LNCaP clone FGC (cell line): ENCODE results near the gene TBX18.

Experiments
- DNase-seq: peaks from one replicate; pipeline ENCODE4 v3.0.0-alpha.2; 2011; ENCODE audit warnings: low read depth
- H3K4me3 ChIP-seq: 2 replicates; pipeline ENCODE4 v1.5.1; 2011; ENCODE audit warnings: mild to moderate bottlenecking, low read depth, low read length, control low read depth
- CTCF ChIP-seq: IDR thresholded peaks from 2 replicates; pipeline ENCODE4 v1.5.1; 2012; ENCODE audit warnings: mild to moderate bottlenecking; ENCODE audit not compliant: control insufficient read depth, insufficient read depth; ENCODE audit errors: extremely low read depth

Gene TBX18

GRCh38 chr6:84764332-84765049 is at the start of gene TBX18:
TBX18 (minus strand) TSS chr6:84764598; CDS start chr6:84764181, 417 bp downstream.
- no peak for TF ChIP-seq CTCF
- H3K4me3 ChIP-seq: no peak within 1 kb of the TSS
- DNase-seq: no peak

GRCh38 chr6:84811351-84811750 is 47.0 kb upstream of the TBX18 start:
- DNase-seq: no peak
- no peak for TF ChIP-seq CTCF
- no peak overlapping the region for H3K4me3 ChIP-seq

- H3K4me3 ChIP-seq: no peak overlapping the region
- no peak for TF ChIP-seq CTCF
Observed at GRCh38 chr6:84809455-84809854, 45.1 kb upstream of the TBX18 start.

GRCh38 chr6:84808491-84809061 is 44.2 kb upstream of the TBX18 start:
- no peak for DNase-seq
- H3K4me3 ChIP-seq: no peak overlapping the region
- no peak for TF ChIP-seq CTCF

More at GRCh38 chr6:84809455-84809854, 45.1 kb upstream of the TBX18 start:
- DNase-seq: no peak

- H3K4me3 ChIP-seq: no peak overlapping the region
- DNase-seq: no peak
- no peak for TF ChIP-seq CTCF
Observed at GRCh38 chr6:84805145-84805544, 40.7 kb upstream of the TBX18 start.

GRCh38 chr6:84804720-84805119 is 40.3 kb upstream of the TBX18 start:
- DNase-seq: no peak
- TF ChIP-seq CTCF: no peak
- H3K4me3 ChIP-seq: no peak overlapping the region

GRCh38 chr6:84801250-84801649 is 36.9 kb upstream of the TBX18 start:
- no peak overlapping the region for H3K4me3 ChIP-seq
- TF ChIP-seq CTCF: no peak
- DNase-seq: no peak
